Adrenal gland (tissue), 5 donors: ENCODE data around the gene FBLN2.

Source experiments
- CTCF ChIP-seq, 6 experiments: fragments of 450-650 bp in 4 of 6; fragments of 200-600 bp in 2 of 6; sonication (generic) in 1 of 6; IDR thresholded peaks; 1 replicate in 5 of 6; 2 replicates in 1 of 6; pipeline versions ENCODE4 v1.5.1 to v1.8.0; 2016 to 2021; ENCODE audit warnings: antibody characterized with exemption in 6 of 6, mild to moderate bottlenecking in 2 of 6, moderate library complexity in 1 of 6
- POLR2A ChIP-seq, 2 donors: fragments of 450-650 bp; IDR thresholded peaks; one replicate each; pipeline ENCODE4 v1.6.1; 2017; ENCODE audit warnings: antibody characterized with exemption in 2 of 2, mild to moderate bottlenecking in 2 of 2, moderate library complexity in 1 of 2
- donor health status: DM: no; HTN: no; CAD: no.

- TF ChIP-seq CTCF (IDR thresholded peaks at IDR 0.05) (no peak), POLR2A (IDR thresholded peaks at IDR 0.05) (no peak)
Measured at GRCh38 chr3:13580256-13581023, 31.5 kb downstream of the FBLN2 start.
